H1 (cell line): ENCODE results near the gene BNC2. TPM values are rescaled to one million over a fixed set of nuclear protein-coding genes. Genes with fewer than 3 reads are reported as not detected.
A peak's percentile ranks its signal among the peaks of the same experiment; 100 is the strongest.

Experiments
- CTCF ChIA-PET: fragments of 300-600 bp; sonication (Branson Sonifier 250); formaldehyde crosslinking; loops from one replicate; lab custom pipeline; 2021; ENCODE audit not compliant: partially characterized antibody; lab: Charles Lee
- POLR2A ChIA-PET: fragments of 300-600 bp; sonication (Branson Sonifier 250); formaldehyde crosslinking; loops from one replicate; lab custom pipeline; 2021; ENCODE audit warnings: inconsistent platforms; ENCODE audit not compliant: partially characterized antibody; lab: Charles Lee
- DNase-seq, 2 experiments: peaks; one replicate each; pipeline versions ENCODE4 v3.0.0 to v3.0.0-alpha.2; 2010 to 2022; ENCODE audit warnings: low spot score in 2 of 2, low read depth in 1 of 2, mixed read lengths in 1 of 2
- FAIRE-seq: peaks from 2 replicates; lab custom pipeline; 2011; peaks lifted over from hg19 to GRCh38; lab: Jason Lieb, UNC
- H2AFZ ChIP-seq: 2 replicates; pipeline ENCODE4 v1.8.1; 2012; ENCODE audit warnings: low read length, inconsistent platforms
- H2AK5ac ChIP-seq: 2 replicates; pipeline ENCODE4 v1.6.1; 2013; ENCODE audit warnings: low read depth, low read length
- H2BK120ac ChIP-seq: replicated peaks from 2 replicates; pipeline ENCODE3; 2013; ENCODE audit warnings: low read depth, low read length, inconsistent platforms
- H2BK12ac ChIP-seq: 2 replicates; pipeline ENCODE4 v1.6.1; 2013; ENCODE audit warnings: low read depth, low read length
- H2BK15ac ChIP-seq: 2 replicates; pipeline ENCODE4 v1.6.1; 2013; ENCODE audit warnings: low read length
- H2BK20ac ChIP-seq: 2 replicates; pipeline ENCODE4 v1.6.1; 2013; ENCODE audit warnings: low read length
- H2BK5ac ChIP-seq: 2 replicates; pipeline ENCODE4 v1.6.1; 2013; ENCODE audit warnings: low read depth, low read length
- H3K14ac ChIP-seq: 2 replicates; pipeline ENCODE4 v1.6.1; 2013; ENCODE audit warnings: inconsistent platforms; ENCODE audit not compliant: insufficient read length
- H3K18ac ChIP-seq: 2 replicates; pipeline ENCODE4 v1.6.1; 2013; ENCODE audit warnings: low read length; ENCODE audit errors: extremely low read depth
- H3K23ac ChIP-seq: 2 replicates; pipeline ENCODE4 v1.6.1; 2013; ENCODE audit warnings: inconsistent platforms; ENCODE audit not compliant: insufficient read length
- H3K23me2 ChIP-seq: 2 replicates; pipeline ENCODE4 v1.6.1; 2013; ENCODE audit warnings: low read depth, low read length
- H3K27ac ChIP-seq: 2 replicates; pipeline ENCODE4 v1.6.1; 2011; ENCODE audit warnings: low read depth, low read length, inconsistent platforms
- H3K27me3 ChIP-seq, 4 experiments: replicated peaks in 1 of 4; 1 replicate in 1 of 4; 2 replicates in 3 of 4; pipeline versions ENCODE4 v1.6.1 to v1.8.1; 2011 to 2013; ENCODE audit warnings: low read length in 3 of 4, mild to moderate bottlenecking in 3 of 4, inconsistent platforms in 2 of 4, mixed read lengths in 2 of 4, moderate library complexity in 1 of 4; ENCODE audit not compliant: control insufficient read depth in 3 of 4, insufficient read depth in 3 of 4; ENCODE audit errors: extremely low read depth in 1 of 4
- H3K36me3 ChIP-seq, 4 experiments: 2 replicates each; pipeline versions ENCODE4 v1.6.1 to v1.8.1; 2011 to 2013; ENCODE audit warnings: mild to moderate bottlenecking in 4 of 4, low read length in 3 of 4, moderate library complexity in 2 of 4, control low read depth in 1 of 4, inconsistent platforms in 1 of 4; ENCODE audit not compliant: insufficient read depth in 4 of 4, control insufficient read depth in 2 of 4
- H3K4ac ChIP-seq: replicated peaks from 2 replicates; pipeline ENCODE3; 2013; ENCODE audit warnings: low read length, low read depth, mixed read lengths, inconsistent platforms; ENCODE audit not compliant: insufficient read length
- H3K4me1 ChIP-seq, 4 experiments: replicated peaks in 1 of 4; 1 replicate in 1 of 4; 2 replicates in 3 of 4; pipeline versions ENCODE4 v1.6.1 to v1.8.1; 2011 to 2013; ENCODE audit warnings: low read length in 3 of 4, inconsistent platforms in 2 of 4, mixed read lengths in 1 of 4; ENCODE audit not compliant: insufficient read depth in 4 of 4, control insufficient read depth in 3 of 4
- H3K4me2 ChIP-seq, 2 experiments: 2 replicates each; pipeline versions ENCODE4 v1.6.1 to v1.8.1; 2011 to 2013; ENCODE audit warnings: low read depth in 2 of 2, low read length in 2 of 2, control low read depth in 1 of 2, inconsistent platforms in 1 of 2, mild to moderate bottlenecking in 1 of 2; ENCODE audit not compliant: insufficient read depth in 1 of 2
- H3K4me3 ChIP-seq, 4 experiments: fragments of 200-600, 300-600 bp in 1 of 4; sonication (generic), shearing (Covaris generic), sonication (Bioruptor Twin) in 1 of 4; 2 replicates each; pipeline versions ENCODE4 v1.5.1 to v1.8.1; 2011 to 2016; ENCODE audit warnings: low read length in 4 of 4, low read depth in 3 of 4, control low read depth in 2 of 4, inconsistent platforms in 2 of 4, mild to moderate bottlenecking in 2 of 4, mixed read lengths in 1 of 4, moderate library complexity in 1 of 4; ENCODE audit not compliant: insufficient read depth in 2 of 4; ENCODE audit errors: extremely low read depth in 1 of 4
- H3K56ac ChIP-seq: replicated peaks from 2 replicates; pipeline ENCODE3; 2013; ENCODE audit warnings: low read depth, mild to moderate bottlenecking, mixed read lengths, low read length, inconsistent platforms; ENCODE audit not compliant: insufficient read length
- H3K79me1 ChIP-seq: 2 replicates; pipeline ENCODE4 v1.6.1; 2013; ENCODE audit warnings: low read depth, low read length, control low read depth
- H3K79me2 ChIP-seq, 2 experiments: 2 replicates each; pipeline versions ENCODE4 v1.6.1 to v1.8.1; 2012 to 2013; ENCODE audit warnings: low read length in 2 of 2, mild to moderate bottlenecking in 2 of 2, inconsistent platforms in 1 of 2; ENCODE audit not compliant: insufficient read depth in 2 of 2, control insufficient read depth in 1 of 2
- H3K9ac ChIP-seq, 4 experiments: replicated peaks in 1 of 4; 1 replicate in 1 of 4; 2 replicates in 3 of 4; pipeline versions ENCODE4 v1.6.1 to v1.8.1; 2011 to 2013; ENCODE audit warnings: low read depth in 3 of 4, low read length in 3 of 4, control low read depth in 2 of 4, mild to moderate bottlenecking in 2 of 4, moderate library complexity in 2 of 4, inconsistent platforms in 1 of 4; ENCODE audit errors: extremely low read depth in 1 of 4
- H3K9me3 ChIP-seq, 2 experiments: 2 replicates each; pipeline versions ENCODE4 v1.6.1 to v1.8.1; 2012 to 2013; ENCODE audit warnings: mild to moderate bottlenecking in 2 of 2, moderate library complexity in 2 of 2, control low read depth in 1 of 2, inconsistent platforms in 1 of 2, low read depth in 1 of 2, low read length in 1 of 2, mixed read lengths in 1 of 2; ENCODE audit not compliant: insufficient read depth in 2 of 2
- H4K20me1 ChIP-seq, 2 experiments: replicated peaks in 1 of 2; 2 replicates each; pipeline versions ENCODE3 to v1.8.1; 2011 to 2013; ENCODE audit warnings: inconsistent platforms in 2 of 2, low read length in 2 of 2, mild to moderate bottlenecking in 1 of 2; ENCODE audit not compliant: insufficient read depth in 2 of 2, control insufficient read depth in 1 of 2
- H4K5ac ChIP-seq: 2 replicates; pipeline ENCODE4 v1.6.1; 2013; ENCODE audit warnings: low read length, low read depth, mixed read lengths, inconsistent platforms; ENCODE audit not compliant: insufficient read length
- H4K8ac ChIP-seq: 2 replicates; pipeline ENCODE4 v1.8.0; 2013; ENCODE audit warnings: mild to moderate bottlenecking, moderate library complexity, low read length, inconsistent platforms; ENCODE audit not compliant: insufficient read depth; ENCODE audit errors: extremely low read depth
- H4K91ac ChIP-seq: replicated peaks from 2 replicates; pipeline ENCODE3; 2013; ENCODE audit warnings: low read length, mixed read lengths, inconsistent platforms; ENCODE audit not compliant: insufficient read length
- BRCA1 ChIP-seq: IDR thresholded peaks from 2 replicates; pipeline ENCODE4 v1.6.1; 2012; ENCODE audit warnings: low read depth, low read length, improper control_type of control experiment
- CHD1 ChIP-seq: IDR thresholded peaks from 2 replicates; pipeline ENCODE4 v1.6.1; 2012; ENCODE audit warnings: low read depth, low read length, improper control_type of control experiment
- CREB1 ChIP-seq: IDR thresholded peaks from 2 replicates; pipeline ENCODE4 v1.6.1; 2012; ENCODE audit warnings: inconsistent platforms
- EP300 ChIP-seq, 2 experiments: IDR thresholded peaks; 1 replicate in 1 of 2; 2 replicates in 1 of 2; pipeline ENCODE4 v1.6.1; 2011 to 2012; ENCODE audit warnings: low read depth in 2 of 2, low read length in 2 of 2, mild to moderate bottlenecking in 2 of 2, borderline replicate concordance in 1 of 2, inconsistent platforms in 1 of 2, moderate library complexity in 1 of 2
- FOSL1 ChIP-seq: IDR thresholded peaks from 2 replicates; pipeline ENCODE4 v1.6.1; 2011; ENCODE audit warnings: mild to moderate bottlenecking, low read depth, low read length, moderate library complexity; ENCODE audit not compliant: insufficient read depth
- HDAC6 ChIP-seq: IDR thresholded peaks from one replicate; pipeline ENCODE4 v1.7.1; 2012; ENCODE audit warnings: low read depth, mild to moderate bottlenecking, inconsistent platforms, low read length, moderate library complexity
- PHF8 ChIP-seq: fragments of 200-600 bp; sonication (generic); conservative IDR thresholded peaks from 2 replicates; pipeline ENCODE4 v1.7.1; 2012; ENCODE audit warnings: low read depth, mild to moderate bottlenecking, inconsistent platforms, low read length, moderate library complexity
- POLR2A ChIP-seq, 2 experiments: IDR thresholded peaks; 1 replicate in 1 of 2; 2 replicates in 1 of 2; pipeline ENCODE4 v1.6.1; 2011; ENCODE audit warnings: low read depth in 2 of 2, low read length in 2 of 2, mild to moderate bottlenecking in 2 of 2; ENCODE audit errors: control extremely low read depth in 1 of 2
- RAD21 ChIP-seq, 2 experiments: IDR thresholded peaks in 1 of 2; conservative IDR thresholded peaks in 1 of 2; 2 replicates each; pipeline ENCODE4 v1.6.1; 2011; ENCODE audit warnings: low read depth in 2 of 2, low read length in 2 of 2, improper control_type of control experiment in 1 of 2, inconsistent platforms in 1 of 2, mild to moderate bottlenecking in 1 of 2, moderate library complexity in 1 of 2
- TCF12 ChIP-seq: IDR thresholded peaks from 2 replicates; pipeline ENCODE4 v1.6.1; 2011; ENCODE audit warnings: low read depth, mild to moderate bottlenecking, low read length
- ZNF274 ChIP-seq: IDR thresholded peaks from 2 replicates; pipeline ENCODE4 v1.7.0; 2012; ENCODE audit warnings: low read length, borderline replicate concordance; ENCODE audit errors: extremely low read depth
- WGBS, 2 experiments: shearing (Covaris generic) in 1 of 2; methylation state at CpG; one replicate each; pipeline versions ENCODE4 v1.1.6 to v1.1.7; 2013 to 2015; ENCODE audit warnings: low lambda C conversion rate in 2 of 2, mixed read lengths in 2 of 2, inconsistent platforms in 1 of 2, low coverage in 1 of 2, missing lambda C conversion rate in 1 of 2; ENCODE audit not compliant: insufficient replicate concordance in 2 of 2, insufficient coverage in 1 of 2, insufficient read length in 1 of 2; ENCODE audit errors: extremely low coverage in 1 of 2, missing lambda C conversion rate in 1 of 2; 5-methylcytosine and 5-hydroxymethylcytosine counted together
- polyA plus RNA-seq, 7 experiments: library from polyadenylated mRNA; depleted of rRNA in 3 of 7; stranded (reverse) in 5 of 7; unstranded in 2 of 7; fragments of >200 nt in 5 of 7; fragments of 200-250 nt in 2 of 7; gene quantifications; 1 replicate in 5 of 7; 2 replicates in 1 of 7; 4 replicates in 1 of 7; pipeline versions ENCODE4 v1.2.1 to v1.2.3, GENCODE V29; 2011 to 2013; ENCODE audit warnings: missing spikeins in 2 of 7, mixed read lengths in 2 of 7
- total RNA-seq: library from RNA; stranded (reverse); fragmentation: NEBNext Ultra II Directional; extraction: Animal tissue kit (Norgen Biotek cat#: 25700); gene quantifications from 2 replicates; pipeline ENCODE4 v1.2.1, GENCODE V29; 2021
- TF ChIP-seq, protein P1 (sequence below): IDR thresholded peaks from 2 replicates; pipeline ENCODE4 v1.6.1; 2011; ENCODE audit warnings: low read depth, mild to moderate bottlenecking, low read length; ENCODE audit not compliant: insufficient read depth

Gene BNC2
- total and polyA plus RNA-seq, 2 of the 8 experiments (the other 6 are each of a cell fraction or from before 2014, with no cell fraction given), result 16.0 to 26.8 TPM

GRCh38 chr9:16368237-16369087 is 502.0 kb downstream of the BNC2 start:
- Histone ChIP-seq H3K14ac (no peak overlapping the region), H3K56ac (no peak overlapping the region), H3K4me3 (no peak overlapping the region), H2BK5ac (no peak overlapping the region), H3K23ac (no peak overlapping the region), H4K5ac (no peak overlapping the region), H3K36me3 (no peaks in the 10 kb centered on the region), H3K27me3 (no peaks in the 10 kb centered on the region), H2AK5ac (no peak overlapping the region), H3K79me1 (no peaks in the 10 kb centered on the region), H2BK20ac (peak overlapping the region; percentile 55; the same call in 1 of the 2 replicates), H2BK12ac (no peak overlapping the region), H3K23me2 (no peaks in the 10 kb centered on the region), H3K4ac (no peak overlapping the region), H2BK120ac (no peak overlapping the region), H3K9ac (no peak overlapping the region), H4K8ac (no peak overlapping the region), H2BK15ac (no peak overlapping the region), H3K18ac (no peak overlapping the region), H4K20me1 (no peaks in the 10 kb centered on the region), H3K4me2 (no peak overlapping the region), H3K9me3 (no peaks in the 10 kb centered on the region), H3K79me2 (peaks cover 0 to 2% of the 10 kb centered on the region in 2 experiments; a peak in 1 of 4 replicates), H4K91ac (no peak overlapping the region), H3K4me1 (no peaks in the 10 kb centered on the region), H3K27ac (no peak overlapping the region), H2AFZ (no peak overlapping the region)
- DNase-seq, result no peak
- ChIA-PET CTCF (interaction anchor here (0.9 kb wide), 1 partner anchor 10 kb away, joined by 3 read pairs; no protein-coding TSS in a partner anchor), POLR2A (interaction anchor here (0.6 kb wide), 1 partner anchor 1375 kb away, joined by 3 read pairs; no protein-coding TSS in a partner anchor)
- FAIRE-seq, result no peak
- 82% methylated on average over 8 of the region's 8 CpGs; no CpG with 5 or more reads in 1 of the 2 experiments for WGBS, 2 experiments
- TF ChIP-seq CREB1, result no peak
- no peak for TF ChIP-seq HDAC6
- TF ChIP-seq, protein P1, sequence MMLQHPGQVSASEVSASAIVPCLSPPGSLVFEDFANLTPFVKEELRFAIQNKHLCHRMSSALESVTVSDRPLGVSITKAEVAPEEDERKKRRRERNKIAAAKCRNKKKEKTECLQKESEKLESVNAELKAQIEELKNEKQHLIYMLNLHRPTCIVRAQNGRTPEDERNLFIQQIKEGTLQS, result no peak
- no peak for TF ChIP-seq CHD1
- no peak for TF ChIP-seq EP300 (IDR thresholded peaks at IDR 0.05; ENCODE audit: borderline replicate concordance in 1 of 2, low read depth in 2 of 2, low read length in 2 of 2)
- TF ChIP-seq POLR2A (IDR thresholded peaks at IDR 0.05; ENCODE audit: control extremely low read depth in 1 of 2, low read depth in 2 of 2, low read length in 2 of 2), result no peak
- no peak for TF ChIP-seq BRCA1
- no peak for TF ChIP-seq ZNF274
- no peak for TF ChIP-seq TCF12
- no peak for TF ChIP-seq RAD21 (IDR thresholded peaks at IDR 0.05 in 1 of 2, conservative IDR thresholded peaks at IDR 0.05 in 1 of 2; ENCODE audit: low read depth in 2 of 2, low read length in 2 of 2)
- TF ChIP-seq FOSL1, result no peak
- no peak for TF ChIP-seq PHF8
